ENCODE results near the gene KIR2DL1.
"Not testable (repeated sequence)": the region's sequence is repeated elsewhere in the genome, so short reads cannot be mapped to it uniquely, and the experiment has no call there.

KIR2DL1 gene

GRCh38 chr19:54771018-54771960, 1.7 kb downstream of the KIR2DL1 start:
- DNase-seq (ENCODE audit: low read depth): not testable (repeated sequence)

DNA sequence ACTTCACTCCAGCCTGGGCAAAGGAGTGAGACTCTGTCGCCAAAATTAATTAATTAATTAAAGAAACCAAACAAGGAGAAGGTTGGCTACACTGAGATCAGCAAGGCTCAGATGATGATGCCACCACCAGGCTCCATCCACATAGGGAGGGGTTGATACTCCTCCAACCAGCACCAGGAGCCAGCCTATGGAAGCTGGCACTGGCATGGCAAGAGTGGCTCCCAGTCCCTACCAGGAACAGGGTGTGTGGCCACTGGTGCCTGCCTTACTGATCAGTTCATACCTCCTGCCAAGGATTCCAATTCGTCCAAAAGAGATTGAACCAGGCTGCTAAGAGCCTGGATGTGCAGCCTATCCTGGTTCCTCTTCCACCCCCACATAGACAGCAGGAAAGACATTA, 3.1 kb downstream of the KIR2DL1 start:
- DNase-seq (ENCODE audit: low read depth): not testable (repeated sequence)

GRCh38 chr19:54775095-54775815, 5.7 kb downstream of the KIR2DL1 start:
- DNase-seq (ENCODE audit: low read depth): not testable (repeated sequence)

- not testable (repeated sequence) for DNase-seq (ENCODE audit: low read depth)
These were observed 6.2 kb downstream of the KIR2DL1 start for GRCh38 chr19:54775830-54776229.

DNA sequence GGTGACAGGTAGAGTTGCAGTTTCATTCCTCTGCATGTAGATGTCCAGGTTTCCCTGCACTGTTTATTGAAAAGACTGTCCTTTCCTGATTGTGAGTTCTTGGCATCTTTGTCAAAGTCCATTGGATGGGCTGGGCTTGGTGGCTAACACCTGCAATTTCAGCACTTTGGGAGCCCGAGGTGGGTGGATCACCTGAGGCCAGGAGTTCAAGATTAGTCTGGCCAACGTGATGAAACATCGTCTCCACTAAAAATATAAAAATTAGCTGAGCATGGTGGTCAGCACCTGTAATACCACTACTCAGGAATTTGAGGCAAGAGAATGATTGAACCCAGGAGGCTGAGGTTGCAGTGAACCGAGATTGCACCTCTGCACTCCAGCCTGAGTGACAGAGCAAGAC, 8.3 kb downstream of the KIR2DL1 start:
- DNase-seq (ENCODE audit: low read depth): not testable (repeated sequence)

GRCh38 chr19:54778896-54779295, 9.3 kb downstream of the KIR2DL1 start:
- DNase-seq (ENCODE audit: low read depth): not testable (repeated sequence)

- DNase-seq (ENCODE audit: low read depth): not testable (repeated sequence)
These were observed 13.3 kb downstream of the KIR2DL1 start for GRCh38 chr19:54782916-54783315.

GRCh38 chr19:54786091-54786723, 16.6 kb downstream of the KIR2DL1 start:
- DNase-seq (ENCODE audit: low read depth): not testable (repeated sequence)

DNA sequence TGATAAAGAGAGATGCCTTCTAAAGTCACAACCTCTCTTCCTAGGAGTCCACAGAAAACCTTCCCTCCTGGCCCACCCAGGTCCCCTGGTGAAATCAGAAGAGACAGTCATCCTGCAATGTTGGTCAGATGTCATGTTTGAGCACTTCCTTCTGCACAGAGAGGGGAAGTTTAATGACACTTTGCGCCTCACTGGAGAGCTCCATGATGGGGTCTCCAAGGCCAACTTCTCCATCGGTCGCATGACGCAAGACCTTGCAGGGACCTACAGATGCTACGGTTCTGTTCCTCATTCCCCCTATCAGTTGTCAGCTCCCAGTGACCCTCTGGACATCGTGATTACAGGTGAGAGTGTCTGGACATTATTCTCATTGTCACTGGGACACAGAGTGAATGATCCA, 18.6 kb downstream of the KIR2DL1 start:
- not testable (repeated sequence) for DNase-seq (ENCODE audit: low read depth)

- no peak for DNase-seq (ENCODE audit: low read depth)
These were observed 21.1 kb downstream of the KIR2DL1 start for GRCh38 chr19:54790711-54791110.

DNA sequence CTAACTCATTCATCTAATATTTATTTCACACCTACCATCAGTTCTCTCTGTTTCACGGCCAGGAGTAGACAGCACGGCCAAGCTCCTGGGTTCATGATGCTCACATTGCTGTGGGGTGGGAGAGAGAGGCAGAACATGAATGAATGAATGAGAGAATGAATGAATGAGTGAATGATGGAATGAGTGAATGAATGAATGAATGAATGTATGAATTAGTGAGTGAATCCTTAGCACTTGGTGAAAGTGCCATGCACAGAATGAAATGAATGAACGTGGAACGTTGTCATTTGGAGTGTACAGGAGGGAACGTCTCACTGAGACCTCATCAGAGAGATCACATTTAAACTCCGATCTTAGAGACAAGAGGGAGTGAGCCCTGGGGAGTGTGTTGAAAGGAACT, 21.9 kb downstream of the KIR2DL1 start:
- no peak for DNase-seq (ENCODE audit: low read depth)

DNA sequence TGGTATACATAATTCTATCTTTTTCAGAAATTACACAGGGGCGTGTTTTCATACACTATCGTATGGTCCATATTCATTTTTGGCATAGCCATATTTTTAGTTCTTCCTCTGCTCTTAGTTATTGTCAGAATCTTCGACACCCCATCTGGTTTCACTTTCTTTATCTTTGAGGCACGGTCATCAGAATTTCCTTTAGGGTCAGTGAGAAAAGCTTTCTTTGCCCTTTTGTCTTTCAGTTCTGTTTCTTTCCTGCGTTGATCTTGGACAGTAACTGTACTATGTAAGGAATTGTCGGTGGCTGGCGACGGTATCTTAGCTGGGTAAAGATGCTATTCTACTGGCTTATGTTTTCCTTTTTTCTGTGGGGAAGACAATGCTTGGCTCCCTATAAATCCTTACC, 23.2 kb downstream of the KIR2DL1 start:
- no peak for DNase-seq (ENCODE audit: low read depth)

GRCh38 chr19:54795758-54796157, 26.2 kb downstream of the KIR2DL1 start:
- no peak for DNase-seq (ENCODE audit: low read depth)

DNA sequence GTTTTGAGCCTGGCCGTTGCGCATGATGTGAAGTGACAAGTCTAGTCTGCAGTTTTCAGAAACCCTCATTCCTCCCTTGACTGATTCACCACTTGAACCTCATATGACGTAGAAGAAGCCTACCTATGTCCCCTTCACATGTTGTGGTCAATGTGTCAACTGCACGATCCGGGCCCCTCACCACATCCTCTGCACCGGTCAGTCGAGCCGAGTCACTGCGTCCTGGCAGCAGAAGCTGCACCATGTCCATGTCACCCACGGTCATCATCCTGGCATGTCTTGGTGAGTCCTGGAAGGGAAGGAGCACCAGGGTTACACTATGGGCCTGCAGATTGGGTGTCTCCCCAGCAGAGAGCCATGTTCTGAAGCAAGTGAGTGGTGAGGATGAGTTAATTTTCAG, 33.8 kb downstream of the KIR2DL1 start, which contains the start of gene KIR2DL4:
Gene KIR2DL4, plus strand, starts transcription at position 201 of the 400 bp plus-strand sequence. Its CDS starts 42 bp downstream, at position 243.
- DNase-seq (ENCODE audit: low read depth): no peak

GRCh38 chr19:54804101-54804500, 34.5 kb downstream of the KIR2DL1 start:
- DNase-seq (ENCODE audit: low read depth): no peak

GRCh38 chr19:54804571-54804970, 35.0 kb downstream of the KIR2DL1 start:
- DNase-seq (ENCODE audit: low read depth): no peak

DNA sequence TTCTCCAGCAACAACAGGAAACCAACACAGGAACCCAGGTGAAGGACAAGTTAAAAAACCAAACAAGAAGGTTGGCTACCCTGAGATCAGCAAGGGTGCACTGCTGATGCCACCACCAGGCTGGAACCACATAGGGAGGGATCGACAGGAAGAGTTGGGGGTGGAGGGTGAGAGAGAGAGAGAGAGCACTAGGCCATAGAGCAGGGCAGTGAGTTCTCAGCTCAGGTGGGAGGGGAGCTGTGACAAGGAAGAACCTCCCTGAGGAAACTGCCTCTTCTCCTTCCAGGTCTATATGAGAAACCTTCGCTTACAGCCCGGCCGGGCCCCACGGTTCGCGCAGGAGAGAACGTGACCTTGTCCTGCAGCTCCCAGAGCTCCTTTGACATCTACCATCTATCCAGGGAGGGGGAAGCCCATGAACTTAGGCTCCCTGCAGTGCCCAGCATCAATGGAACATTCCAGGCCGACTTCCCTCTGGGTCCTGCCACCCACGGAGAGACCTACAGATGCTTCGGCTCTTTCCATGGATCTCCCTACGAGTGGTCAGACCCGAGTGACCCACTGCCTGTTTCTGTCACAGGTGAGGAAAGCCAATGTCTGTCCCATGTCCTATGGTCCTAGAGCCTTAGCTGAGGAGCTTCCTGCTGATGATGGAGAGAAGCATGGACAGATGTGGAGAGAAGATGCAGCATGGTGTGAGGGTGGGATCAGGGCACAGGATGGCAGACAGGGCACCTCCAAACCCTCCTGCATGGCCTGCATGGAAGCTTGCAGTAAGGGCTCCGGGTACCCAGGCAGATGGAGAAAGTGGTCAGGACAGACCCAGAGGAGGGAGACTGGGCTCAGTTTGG, 36.3 kb downstream of the KIR2DL1 start:
- DNase-seq (ENCODE audit: low read depth): no peak

DNA sequence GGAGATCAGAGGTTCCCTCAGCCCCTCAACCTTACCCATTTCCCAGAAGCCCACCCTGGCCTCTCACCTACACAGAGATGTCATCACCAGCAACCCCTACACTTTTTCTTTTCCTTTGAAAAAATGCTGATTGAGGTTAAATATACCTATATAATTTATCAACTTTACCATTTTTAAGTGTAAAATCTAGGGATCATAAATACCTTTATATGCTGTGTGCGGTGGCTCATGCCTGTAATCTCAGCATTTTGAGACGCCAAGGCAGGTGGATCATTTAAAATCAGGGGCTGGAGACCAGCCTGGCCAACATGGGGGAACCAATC, 36.9 kb downstream of the KIR2DL1 start:
- no peak for DNase-seq (ENCODE audit: low read depth)

GRCh38 chr19:54814571-54814970, 45.0 kb downstream of the KIR2DL1 start:
- DNase-seq (ENCODE audit: low read depth): not testable (repeated sequence)

DNA sequence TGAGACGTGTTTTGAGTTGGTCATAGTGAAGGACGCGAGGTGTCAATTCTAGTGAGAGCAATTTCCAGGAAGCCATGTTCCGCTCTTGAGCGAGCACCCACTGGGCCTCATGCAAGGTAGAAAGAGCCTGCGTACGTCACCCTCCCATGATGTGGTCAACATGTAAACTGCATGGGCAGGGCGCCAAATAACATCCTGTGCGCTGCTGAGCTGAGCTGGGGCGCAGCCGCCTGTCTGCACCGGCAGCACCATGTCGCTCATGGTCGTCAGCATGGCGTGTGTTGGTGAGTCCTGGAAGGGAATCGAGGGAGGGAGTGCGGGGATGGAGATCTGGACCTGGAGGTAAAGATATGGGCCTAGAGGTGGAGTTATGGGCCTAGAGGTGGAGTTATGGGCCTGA, 46.7 kb downstream of the KIR2DL1 start, which contains the start of gene KIR3DL1:
Gene KIR3DL1, plus strand, starts transcription at position 218 of the 400 bp plus-strand sequence.
- DNase-seq (ENCODE audit: low read depth): not testable (repeated sequence)

Data from stromal cell of bone marrow (primary cell).